ENCODE results near the gene PGLYRP2. TPM values are rescaled to one million over a fixed set of nuclear protein-coding genes. Genes with fewer than 3 reads are reported as not detected.

PGLYRP2 gene
- total and polyA plus RNA-seq, 9 of the 15 experiments (the other 6 are each of a cell fraction or from before 2014, with no cell fraction given) = not detected

- TF ChIP-seq E2F5 (CRISPR knock-in tag; IDR thresholded peaks at IDR 0.05) = no peak
- TF ChIP-seq ZFX (CRISPR knock-in tag; IDR thresholded peaks at IDR 0.05) = peak; percentile 92
- no peak for TF ChIP-seq ZNF324 (CRISPR knock-in tag; IDR thresholded peaks at IDR 0.05)
- no peak for TF ChIP-seq RBM34 (IDR thresholded peaks at IDR 0.05; ENCODE audit: borderline replicate concordance, insufficient read depth, low read length)
- no peak for TF ChIP-seq MCM7 (IDR thresholded peaks at IDR 0.05)
- TF ChIP-seq MEIS2 (IDR thresholded peaks at IDR 0.05; ENCODE audit: partially characterized antibody) = no peak
- TF ChIP-seq E2F8 (IDR thresholded peaks at IDR 0.05; ENCODE audit: low read depth, partially characterized antibody) = no peak
- no peak for TF ChIP-seq HDAC6 (IDR thresholded peaks at IDR 0.05; ENCODE audit: low read depth, low read length)
- TF ChIP-seq RHOXF2B (CRISPR knock-in tag; conservative IDR thresholded peaks at IDR 0.05) = no peak
- TF ChIP-seq THRB (CRISPR knock-in tag; conservative IDR thresholded peaks at IDR 0.05) = no peak
- no peak for TF ChIP-seq ID3 (CRISPR knock-in tag; IDR thresholded peaks at IDR 0.05)
- TF ChIP-seq ID3 (tag; IDR thresholded peaks at IDR 0.05) = peak; percentile 46; the same call in 1 of the 2 replicates
- TF ChIP-seq NFE2 (IDR thresholded peaks at IDR 0.05; ENCODE audit: low read depth) = no peak
- no peak for TF ChIP-seq DPF2 (IDR thresholded peaks at IDR 0.05)
- peak in 1 of 2 experiments; percentile 57; a peak in 1 of 4 replicates for TF ChIP-seq TEAD1 (CRISPR knock-in tag; IDR thresholded peaks at IDR 0.05)
- TF ChIP-seq ETV5 (CRISPR knock-in tag; IDR thresholded peaks at IDR 0.05; ENCODE audit: low read depth) = no peak
- no peak for TF ChIP-seq ZNF444 (CRISPR knock-in tag; IDR thresholded peaks at IDR 0.05)
- no peak for TF ChIP-seq ZNF395 (CRISPR knock-in tag; IDR thresholded peaks at IDR 0.05)
- TF ChIP-seq ZC3H11A (IDR thresholded peaks at IDR 0.05; ENCODE audit: low read depth, low read length) = no peak
- no peak for TF ChIP-seq BACH1 (tag; IDR thresholded peaks at IDR 0.05)
- no peak for TF ChIP-seq LEF1 (IDR thresholded peaks at IDR 0.05)
- TF ChIP-seq ZBTB17 (CRISPR knock-in tag; IDR thresholded peaks at IDR 0.05) = peak; percentile 100
Measured at GRCh38 chr19:15432629-15433518, 46.4 kb downstream of the PGLYRP2 start (continued).
